Type B pancreatic cell (in vitro differentiated cells): ENCODE results near the gene RCN2. TPM values are rescaled to one million over a fixed set of nuclear protein-coding genes. Genes with fewer than 3 reads are reported as not detected.
"Not testable (repeated sequence)": the region's sequence is repeated elsewhere in the genome, so short reads cannot be mapped to it uniquely, and the experiment has no call there.

Experiments
- DNase-seq: peaks from one replicate; pipeline ENCODE4 v3.0.0; 2021; ENCODE audit warnings: mixed read lengths; ENCODE audit not compliant: unreplicated experiment; ENCODE audit errors: extremely low spot score
- H3K27ac Mint-ChIP-seq: 2 replicates; pipeline ENCODE4 v1.8.0; 2021; ENCODE audit warnings: mild to moderate bottlenecking, mixed read lengths
- H3K27me3 Mint-ChIP-seq: 2 replicates; pipeline ENCODE4 v1.8.0; 2021; ENCODE audit warnings: mixed read lengths
- H3K36me3 Mint-ChIP-seq: 2 replicates; pipeline ENCODE4 v1.8.0; 2021; ENCODE audit warnings: mixed read lengths
- H3K4me1 Mint-ChIP-seq: one replicate; pipeline ENCODE4 v1.8.0; 2021; ENCODE audit warnings: mixed read lengths; ENCODE audit not compliant: unreplicated experiment
- H3K4me3 Mint-ChIP-seq: 2 replicates; pipeline ENCODE4 v1.8.0; 2021; ENCODE audit warnings: mild to moderate bottlenecking, mixed read lengths
- H3K9me3 Mint-ChIP-seq: 2 replicates; pipeline ENCODE4 v1.8.0; 2021; ENCODE audit warnings: mixed read lengths
- long read RNA-seq: library from polyadenylated mRNA; unstranded; transcript quantifications from one replicate; pipeline ENCODE4 v2.0.0, GENCODE V29; 2020
- total RNA-seq: library from RNA; stranded (reverse); gene quantifications from 2 replicates; pipeline ENCODE4 v1.2.1, GENCODE V29; 2021; ENCODE audit warnings: low replicate concordance
- TF ChIP-seq, protein P1 (sequence below): fragments of 200-600 bp; sonication (generic); conservative IDR thresholded peaks from 2 replicates; pipeline ENCODE4 v1.5.0; 2021; ENCODE audit warnings: antibody characterized with exemption, mild to moderate bottlenecking

The RCN2 gene, protein sequence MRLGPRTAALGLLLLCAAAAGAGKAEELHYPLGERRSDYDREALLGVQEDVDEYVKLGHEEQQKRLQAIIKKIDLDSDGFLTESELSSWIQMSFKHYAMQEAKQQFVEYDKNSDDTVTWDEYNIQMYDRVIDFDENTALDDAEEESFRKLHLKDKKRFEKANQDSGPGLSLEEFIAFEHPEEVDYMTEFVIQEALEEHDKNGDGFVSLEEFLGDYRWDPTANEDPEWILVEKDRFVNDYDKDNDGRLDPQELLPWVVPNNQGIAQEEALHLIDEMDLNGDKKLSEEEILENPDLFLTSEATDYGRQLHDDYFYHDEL
- total RNA-seq, result 54.6 and 109 TPM in 2 replicates
- long read RNA-seq, full-length matches to known transcripts, result 44 of 49 reads
- long read RNA-seq, partial matches to known transcripts, result 2 of 49 reads
- long read RNA-seq, other reads (novel, unspliced or antisense), result 3 of 49 reads

DNA sequence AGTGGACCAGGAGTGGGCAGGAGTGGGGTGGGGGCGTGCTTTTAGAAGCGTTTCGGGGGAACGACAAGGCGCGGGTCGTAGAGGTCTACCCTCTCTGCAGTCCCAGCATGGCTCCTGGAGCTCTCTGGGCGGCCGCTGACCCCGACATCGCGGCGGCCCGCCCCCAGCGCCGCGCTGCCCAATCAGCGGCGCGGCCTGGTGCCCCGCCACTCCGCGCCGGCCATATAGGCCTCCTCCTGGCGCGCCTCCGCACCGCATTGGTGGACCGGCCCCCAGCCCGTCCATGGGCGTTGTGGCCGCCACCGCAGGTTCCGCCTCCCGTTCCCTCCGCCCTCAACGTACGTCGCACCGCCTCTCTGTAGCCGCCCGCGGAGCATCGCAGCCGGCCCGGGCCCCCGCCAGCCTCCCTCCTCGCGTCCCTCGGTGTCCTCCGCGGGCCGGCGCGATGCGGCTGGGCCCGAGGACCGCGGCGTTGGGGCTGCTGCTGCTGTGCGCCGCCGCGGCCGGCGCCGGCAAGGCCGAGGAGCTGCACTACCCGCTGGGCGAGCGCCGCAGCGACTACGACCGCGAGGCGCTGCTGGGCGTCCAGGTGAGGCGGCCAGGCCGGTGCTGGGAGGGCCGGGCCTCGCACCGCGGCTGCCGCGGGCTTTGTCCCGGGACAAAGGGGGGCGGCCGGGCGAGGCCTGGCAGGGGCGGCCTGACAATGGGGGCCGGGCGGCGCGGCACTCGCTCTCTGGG is at the start of gene RCN2:
Gene RCN2 (plus strand): TSS at position 353 of the 738 bp plus-strand sequence. CDS start 93 bp downstream, at position 446.
- peak within 1 kb of the TSS; percentile 93 for H3K27ac Mint-ChIP-seq
- DNase-seq, result peak; percentile 95
- peak within 1 kb of the TSS; percentile 96 for H3K4me3 Mint-ChIP-seq
- H3K27me3 Mint-ChIP-seq, result no peaks in the 10 kb centered on the region
- H3K9me3 Mint-ChIP-seq, result no peaks in the 10 kb centered on the region
- peaks cover 20% of the 10 kb centered on the region for H3K4me1 Mint-ChIP-seq
- peaks cover 27% of the 10 kb centered on the region for H3K36me3 Mint-ChIP-seq
- TF ChIP-seq, protein P1, sequence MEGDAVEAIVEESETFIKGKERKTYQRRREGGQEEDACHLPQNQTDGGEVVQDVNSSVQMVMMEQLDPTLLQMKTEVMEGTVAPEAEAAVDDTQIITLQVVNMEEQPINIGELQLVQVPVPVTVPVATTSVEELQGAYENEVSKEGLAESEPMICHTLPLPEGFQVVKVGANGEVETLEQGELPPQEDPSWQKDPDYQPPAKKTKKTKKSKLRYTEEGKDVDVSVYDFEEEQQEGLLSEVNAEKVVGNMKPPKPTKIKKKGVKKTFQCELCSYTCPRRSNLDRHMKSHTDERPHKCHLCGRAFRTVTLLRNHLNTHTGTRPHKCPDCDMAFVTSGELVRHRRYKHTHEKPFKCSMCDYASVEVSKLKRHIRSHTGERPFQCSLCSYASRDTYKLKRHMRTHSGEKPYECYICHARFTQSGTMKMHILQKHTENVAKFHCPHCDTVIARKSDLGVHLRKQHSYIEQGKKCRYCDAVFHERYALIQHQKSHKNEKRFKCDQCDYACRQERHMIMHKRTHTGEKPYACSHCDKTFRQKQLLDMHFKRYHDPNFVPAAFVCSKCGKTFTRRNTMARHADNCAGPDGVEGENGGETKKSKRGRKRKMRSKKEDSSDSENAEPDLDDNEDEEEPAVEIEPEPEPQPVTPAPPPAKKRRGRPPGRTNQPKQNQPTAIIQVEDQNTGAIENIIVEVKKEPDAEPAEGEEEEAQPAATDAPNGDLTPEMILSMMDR, result no peak

DNA sequence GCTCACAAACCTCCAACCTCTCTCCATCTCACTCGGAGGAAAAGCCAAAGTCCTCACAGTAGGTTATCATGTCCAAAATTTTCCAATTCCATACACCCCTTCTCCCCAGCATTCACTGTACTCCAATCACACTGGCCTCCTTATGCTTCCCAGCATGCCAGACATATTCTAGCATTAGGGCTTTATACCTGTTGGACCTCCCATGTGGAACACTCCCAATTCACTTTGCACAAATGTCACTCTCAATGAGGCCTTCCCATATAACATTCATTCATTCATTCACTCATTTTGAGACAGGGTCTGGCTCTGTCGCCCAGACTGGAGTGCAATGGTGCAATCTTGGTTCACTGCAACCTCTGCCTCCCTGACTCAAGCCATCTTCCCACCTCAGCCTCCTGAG is 46.3 kb upstream of the RCN2 start:
- Mint-ChIP-seq H3K4me3 (no peak overlapping the region), H3K36me3 (peaks cover 17% of the 10 kb centered on the region), H3K27me3 (no peaks in the 10 kb centered on the region), H3K4me1 (no peaks in the 10 kb centered on the region), H3K27ac (no peak overlapping the region), H3K9me3 (no peaks in the 10 kb centered on the region)
- TF ChIP-seq, protein P1, result no peak
- no peak for DNase-seq

DNA sequence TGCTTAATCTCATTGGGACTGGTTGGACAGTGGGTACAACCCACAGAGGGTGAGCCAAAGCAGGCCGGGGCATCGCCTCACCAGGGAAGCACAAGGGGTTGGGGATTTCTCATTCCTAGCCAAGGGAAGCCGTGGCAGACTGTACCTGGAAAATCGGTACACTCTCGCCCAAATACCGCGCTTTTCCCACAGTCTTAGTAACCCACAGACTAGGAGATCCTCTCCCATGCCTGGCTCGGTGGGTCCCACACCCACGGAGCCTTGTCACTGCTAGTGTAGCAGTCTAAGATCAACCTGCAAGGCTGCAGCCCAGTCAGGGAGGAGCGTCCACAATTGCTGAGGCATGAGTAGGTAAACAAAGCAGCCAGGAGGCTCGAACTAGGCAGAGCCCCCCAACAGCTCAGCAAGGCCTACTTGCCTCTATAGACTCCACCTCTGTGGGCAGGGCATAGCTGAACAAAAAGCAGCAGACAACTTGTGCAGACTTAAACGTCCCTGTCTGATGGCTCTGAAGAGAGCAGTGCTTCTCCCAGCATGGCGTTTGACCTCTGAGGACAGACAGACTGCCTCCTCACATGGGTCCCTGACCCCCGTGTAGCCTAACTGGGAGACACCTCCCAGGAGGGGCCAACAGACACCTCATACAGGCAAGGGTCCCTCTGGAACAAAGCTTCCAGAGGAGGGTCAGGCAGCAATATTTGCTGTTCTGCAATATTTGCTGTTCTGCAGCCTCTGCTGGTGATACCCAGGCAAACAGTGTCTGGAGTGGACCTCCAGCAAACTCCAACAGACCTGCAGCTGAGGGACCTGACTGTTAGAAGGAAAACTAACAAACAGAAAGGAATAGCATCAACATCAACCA is 44.0 kb upstream of the RCN2 start:
- peaks cover 20% of the 10 kb centered on the region for H3K36me3 Mint-ChIP-seq
- H3K27ac Mint-ChIP-seq, H3K4me1 Mint-ChIP-seq, DNase-seq, H3K9me3 Mint-ChIP-seq, H3K4me3 Mint-ChIP-seq, H3K27me3 Mint-ChIP-seq: not testable (repeated sequence)

DNA sequence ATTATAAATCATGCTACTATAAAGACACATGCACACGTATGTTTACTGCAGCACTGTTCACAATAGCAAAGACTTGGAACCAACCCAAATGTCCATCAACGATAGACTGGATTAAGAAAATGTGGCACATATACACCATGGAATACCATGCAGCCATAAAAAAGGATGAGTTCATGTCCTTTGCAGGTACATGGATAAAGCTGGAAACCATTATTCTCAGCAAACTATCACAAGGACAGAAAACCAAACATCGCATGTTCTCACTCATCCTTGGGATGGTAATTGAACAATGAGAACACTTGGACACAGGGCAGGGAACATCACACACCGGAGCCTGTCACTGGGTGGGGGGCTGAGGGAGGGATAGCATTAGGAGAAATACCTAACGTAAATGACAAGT is 38.7 kb upstream of the RCN2 start:
- H3K27ac Mint-ChIP-seq, H3K9me3 Mint-ChIP-seq, DNase-seq, H3K4me3 Mint-ChIP-seq, H3K4me1 Mint-ChIP-seq, H3K27me3 Mint-ChIP-seq: not testable (repeated sequence)
- peaks cover 32% of the 10 kb centered on the region for H3K36me3 Mint-ChIP-seq

DNA sequence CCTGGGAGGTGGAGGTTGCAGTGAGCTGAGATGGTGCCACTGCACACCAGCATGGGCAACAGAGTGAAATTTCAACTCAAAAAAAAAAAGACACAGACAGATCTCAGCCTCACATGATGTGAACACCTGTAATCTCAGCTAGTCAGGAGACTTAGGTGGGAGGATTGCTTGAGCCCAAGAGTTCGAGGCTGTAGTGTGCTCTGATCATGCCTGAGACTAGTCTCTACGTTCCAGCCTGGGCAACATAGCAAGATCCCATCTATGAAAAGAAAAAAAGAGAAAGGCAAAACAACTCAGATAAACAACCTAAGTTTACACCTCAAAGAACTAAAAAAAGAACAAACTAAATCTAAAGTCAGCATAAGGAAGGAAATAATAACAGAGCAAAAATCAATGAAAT is 37.4 kb upstream of the RCN2 start:
- Mint-ChIP-seq H3K4me1 (no peaks in the 10 kb centered on the region), H3K27me3 (no peaks in the 10 kb centered on the region), H3K27ac (no peak overlapping the region), H3K4me3 (no peak overlapping the region), H3K9me3 (peaks cover 16% of the 10 kb centered on the region), H3K36me3 (peaks cover 39% of the 10 kb centered on the region)
- TF ChIP-seq, protein P1, result no peak
- no peak for DNase-seq

DNA sequence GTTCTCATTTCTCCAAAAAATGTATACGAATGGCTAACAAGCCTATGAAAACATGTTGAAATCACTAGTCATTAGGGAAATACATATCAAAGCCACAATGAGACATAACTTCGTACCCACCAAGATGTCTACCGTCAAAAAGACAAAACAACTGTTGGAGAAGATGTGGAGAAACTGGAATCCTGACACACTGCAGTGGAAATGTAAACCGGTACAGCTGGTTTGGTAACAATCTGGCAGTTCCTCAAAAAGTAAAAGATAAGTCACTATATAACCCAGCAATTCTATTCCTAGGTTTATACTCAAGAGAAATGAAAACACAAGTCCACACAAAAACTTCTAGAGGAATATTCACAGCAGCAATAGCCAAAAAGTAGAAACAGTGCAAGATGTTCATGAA is 33.4 kb upstream of the RCN2 start:
- Mint-ChIP-seq H3K27ac (peak overlapping the region; percentile 64), H3K9me3 (peaks cover 9% of the 10 kb centered on the region)

DNA sequence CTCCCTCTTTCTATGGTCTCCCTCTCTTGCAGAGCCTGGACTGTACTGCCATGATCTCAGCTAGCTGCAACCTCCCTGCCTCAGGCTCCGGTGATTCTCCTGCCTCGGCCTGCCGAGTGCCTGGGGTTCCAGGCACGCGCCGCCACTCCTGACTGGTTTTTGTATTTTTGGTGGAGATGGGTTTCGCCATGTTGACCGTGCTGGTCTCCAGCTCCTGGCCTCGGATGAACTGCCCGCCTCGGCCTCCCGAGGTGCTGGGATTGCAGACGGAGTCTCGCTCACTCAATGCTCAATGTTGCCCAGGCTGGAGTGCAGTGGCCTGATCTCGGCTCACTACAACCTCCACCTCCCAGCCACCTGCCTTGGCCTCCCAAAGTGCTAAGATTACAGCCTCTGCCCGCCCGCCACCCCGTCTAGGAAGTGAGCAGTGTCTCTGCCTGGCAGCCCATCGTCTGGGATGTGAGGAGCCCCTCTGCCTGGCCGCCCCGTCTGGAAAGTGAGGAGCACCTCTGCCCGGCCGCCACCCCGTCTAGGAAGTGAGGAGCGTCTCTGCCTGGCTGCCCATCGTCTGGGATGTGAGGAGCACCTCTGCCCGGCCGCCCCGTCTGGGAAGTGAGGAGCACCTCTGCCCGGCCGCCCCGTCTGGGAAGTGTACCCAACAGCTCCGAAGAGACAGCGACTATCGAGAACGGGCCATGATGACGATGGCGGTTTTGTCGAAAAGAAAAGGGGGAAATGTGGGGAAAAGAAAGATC is 32.2 kb upstream of the RCN2 start:
- Mint-ChIP-seq H3K36me3 (peaks cover 16% of the 10 kb centered on the region), H3K4me1 (peaks cover 14% of the 10 kb centered on the region)
- not testable (repeated sequence) for H3K27me3 Mint-ChIP-seq, DNase-seq, H3K27ac Mint-ChIP-seq, H3K4me3 Mint-ChIP-seq, H3K9me3 Mint-ChIP-seq

More for the DNA sequence above, 33.4 kb upstream of the RCN2 start:
- Mint-ChIP-seq H3K27me3 (no peaks in the 10 kb centered on the region), H3K36me3 (peaks cover 25% of the 10 kb centered on the region), H3K4me1 (peaks cover 2% of the 10 kb centered on the region), H3K4me3 (peak overlapping the region; percentile 16)
- no peak for DNase-seq
- TF ChIP-seq, protein P1, result no peak

DNA sequence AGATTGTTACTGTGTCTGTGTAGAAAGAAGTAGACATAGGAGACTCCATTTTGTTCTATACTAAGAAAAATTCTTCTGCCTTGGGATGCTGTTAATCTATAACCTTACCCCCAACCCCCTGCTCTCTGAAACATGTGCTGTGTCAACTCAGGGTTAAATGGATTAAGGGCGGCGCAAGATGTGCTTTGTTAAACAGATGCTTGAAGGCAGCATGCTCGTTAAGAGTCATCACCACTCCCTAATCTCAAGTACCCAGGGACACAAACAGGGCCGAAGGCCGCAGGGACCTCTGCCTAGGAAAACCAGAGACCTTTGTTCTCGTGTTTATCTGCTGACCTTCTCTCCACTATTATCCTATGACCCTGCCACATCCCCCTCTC is 31.6 kb upstream of the RCN2 start:
- H3K4me1 Mint-ChIP-seq, result peaks cover 17% of the 10 kb centered on the region
- not testable (repeated sequence) for DNase-seq, H3K9me3 Mint-ChIP-seq, H3K27me3 Mint-ChIP-seq, H3K27ac Mint-ChIP-seq, H3K4me3 Mint-ChIP-seq
- peaks cover 13% of the 10 kb centered on the region for H3K36me3 Mint-ChIP-seq
